Chondrocyte (in vitro differentiated cells): ENCODE results near the gene MRAS. TPM values are rescaled to one million over a fixed set of nuclear protein-coding genes. Genes with fewer than 3 reads are reported as not detected.

ENCODE experiments used
- DNase-seq: peaks from one replicate; pipeline ENCODE4 v3.0.0; 2021; ENCODE audit warnings: mixed read lengths, low spot score
- H3K27ac Mint-ChIP-seq: one replicate; pipeline ENCODE4 v1.8.0; 2021; ENCODE audit warnings: mild to moderate bottlenecking, moderate library complexity, mixed read lengths; ENCODE audit not compliant: unreplicated experiment
- H3K27me3 Mint-ChIP-seq: 2 replicates; pipeline ENCODE4 v1.8.0; 2021; ENCODE audit warnings: low read depth, mixed read lengths
- H3K36me3 Mint-ChIP-seq: 2 replicates; pipeline ENCODE4 v1.8.0; 2021; ENCODE audit warnings: low read depth, mixed read lengths
- H3K4me1 Mint-ChIP-seq: 2 replicates; pipeline ENCODE4 v1.8.0; 2021; ENCODE audit warnings: low read depth, mild to moderate bottlenecking, mixed read lengths
- H3K4me3 Mint-ChIP-seq: one replicate; pipeline ENCODE4 v1.8.0; 2021; ENCODE audit warnings: mild to moderate bottlenecking, moderate library complexity, mixed read lengths; ENCODE audit not compliant: unreplicated experiment
- H3K9me3 Mint-ChIP-seq: 2 replicates; pipeline ENCODE4 v1.8.0; 2021; ENCODE audit warnings: low read depth, mixed read lengths
- CTCF ChIP-seq: fragments of 200-600 bp; sonication (generic); IDR thresholded peaks from 2 replicates; pipeline ENCODE4 v1.5.0; 2021; ENCODE audit warnings: antibody characterized with exemption, mild to moderate bottlenecking, moderate library complexity
- total RNA-seq: library from RNA; stranded (reverse); gene quantifications from 3 replicates; pipeline ENCODE4 v1.2.1, GENCODE V29; 2021

The MRAS gene
- total RNA-seq, 1 donor from 2014 or later: 68.4 TPM

DNA sequence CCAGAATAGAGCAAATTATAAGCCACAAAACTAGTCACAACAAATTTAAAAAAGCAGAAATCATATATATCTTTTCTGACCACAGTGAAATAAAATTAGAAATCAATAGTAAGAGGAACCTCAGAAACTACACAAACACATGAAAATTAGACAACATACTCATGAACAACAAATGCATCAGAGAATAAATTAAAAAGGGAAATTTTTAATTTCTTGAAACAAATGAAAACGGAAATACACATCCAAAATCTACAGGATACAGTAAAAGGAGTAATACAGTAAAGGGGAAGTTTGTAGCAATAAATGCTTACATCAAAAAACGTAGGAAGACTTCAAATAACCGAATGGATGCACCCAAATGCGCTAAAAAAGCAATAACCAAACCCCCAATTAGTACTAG lies 37.9 kb upstream of the MRAS start:
- no peak overlapping the region for H3K4me3 Mint-ChIP-seq
- peaks cover 22% of the 10 kb centered on the region for H3K36me3 Mint-ChIP-seq
- no peak for TF ChIP-seq CTCF
- H3K27me3 Mint-ChIP-seq: peaks cover 24% of the 10 kb centered on the region
- DNase-seq: no peak
- H3K27ac Mint-ChIP-seq: no peak overlapping the region
- peaks cover 7% of the 10 kb centered on the region for H3K4me1 Mint-ChIP-seq
- H3K9me3 Mint-ChIP-seq: peaks cover 38% of the 10 kb centered on the region

- peaks cover 24% of the 10 kb centered on the region for H3K27me3 Mint-ChIP-seq
- peaks cover 22% of the 10 kb centered on the region for H3K9me3 Mint-ChIP-seq
- H3K36me3 Mint-ChIP-seq: peaks cover 12% of the 10 kb centered on the region
- no peak overlapping the region for H3K27ac Mint-ChIP-seq
- TF ChIP-seq CTCF: no peak
- H3K4me1 Mint-ChIP-seq: peaks cover 7% of the 10 kb centered on the region
- no peak for DNase-seq
- no peak overlapping the region for H3K4me3 Mint-ChIP-seq
Observed at GRCh38 chr3:138314751-138315150, 33.6 kb upstream of the MRAS start.

- H3K27me3 Mint-ChIP-seq: peaks cover 10% of the 10 kb centered on the region
- no peak overlapping the region for H3K27ac Mint-ChIP-seq
- H3K4me1 Mint-ChIP-seq: peaks cover 12% of the 10 kb centered on the region
- no peaks in the 10 kb centered on the region for H3K9me3 Mint-ChIP-seq
- TF ChIP-seq CTCF: no peak
- H3K4me3 Mint-ChIP-seq: no peak overlapping the region
- DNase-seq: no peak
- H3K36me3 Mint-ChIP-seq: no peaks in the 10 kb centered on the region
Observed at GRCh38 chr3:138317687-138318086, 30.7 kb upstream of the MRAS start.

GRCh38 chr3:138323971-138324370 lies 24.4 kb upstream of the MRAS start:
- H3K4me3 Mint-ChIP-seq: no peak overlapping the region
- H3K27me3 Mint-ChIP-seq: peaks cover 5% of the 10 kb centered on the region
- no peaks in the 10 kb centered on the region for H3K9me3 Mint-ChIP-seq
- no peak for TF ChIP-seq CTCF
- no peaks in the 10 kb centered on the region for H3K36me3 Mint-ChIP-seq
- H3K27ac Mint-ChIP-seq: no peak overlapping the region
- H3K4me1 Mint-ChIP-seq: peaks cover 11% of the 10 kb centered on the region
- no peak for DNase-seq

GRCh38 chr3:138325990-138326389 lies 22.4 kb upstream of the MRAS start:
- no peak for DNase-seq
- H3K27ac Mint-ChIP-seq: no peak overlapping the region
- no peaks in the 10 kb centered on the region for H3K36me3 Mint-ChIP-seq
- H3K4me1 Mint-ChIP-seq: peaks cover 14% of the 10 kb centered on the region
- no peak for TF ChIP-seq CTCF
- H3K9me3 Mint-ChIP-seq: no peaks in the 10 kb centered on the region
- no peaks in the 10 kb centered on the region for H3K27me3 Mint-ChIP-seq
- no peak overlapping the region for H3K4me3 Mint-ChIP-seq
